ENCODE data around the gene MRC2. TPM values are rescaled to one million over a fixed set of nuclear protein-coding genes. Genes with fewer than 3 reads are reported as not detected.
A peak's percentile ranks its signal among the peaks of the same experiment; 100 is the strongest.

MRC2 gene
- total and polyA plus RNA-seq, 2 of the 13 experiments (the other 11 are each of a cell fraction or from before 2014, with no cell fraction given), result not detected

GRCh38 chr17:62616993-62617893 is 10.2 kb upstream of the MRC2 start (continued):
- peak; percentile 35; the same call in 1 of the 2 replicates for TF ChIP-seq ZFP91 (CRISPR knock-in tag; IDR thresholded peaks at IDR 0.05; ENCODE audit: borderline replicate concordance)
- peak; percentile 26; the same call in 1 of the 2 replicates for TF ChIP-seq MEIS2 (CRISPR knock-in tag; IDR thresholded peaks at IDR 0.05)
- no peak for TF ChIP-seq ZBTB46 (CRISPR knock-in tag; IDR thresholded peaks at IDR 0.05; ENCODE audit: borderline replicate concordance)
- no peak for TF ChIP-seq POGZ (CRISPR knock-in tag; IDR thresholded peaks at IDR 0.05)
- no peak for TF ChIP-seq NFE2L2 (IDR thresholded peaks at IDR 0.05; ENCODE audit: low read length)
- peak; percentile 29; the same call in 1 of the 2 replicates for TF ChIP-seq HDAC2 (CRISPR knock-in tag; IDR thresholded peaks at IDR 0.05)
- peak; percentile 69; the same call in 1 of the 3 replicates for TF ChIP-seq MXI1 (IDR thresholded peaks at IDR 0.05; ENCODE audit: borderline replicate concordance, low read depth, low read length)
- TF ChIP-seq ZNF263 (CRISPR knock-in tag; IDR thresholded peaks at IDR 0.05), result peak; percentile 51
- no peak; the same call in 1 of the 2 replicates for TF ChIP-seq AHR (CRISPR knock-in tag; IDR thresholded peaks at IDR 0.05)
- peak; percentile 73; the same call in 1 of the 2 replicates for TF ChIP-seq ZNF724P (CRISPR knock-in tag; IDR thresholded peaks at IDR 0.05; ENCODE audit: borderline replicate concordance)
- peak; percentile 58; the same call in 1 of the 2 replicates for TF ChIP-seq RFXAP (CRISPR knock-in tag; IDR thresholded peaks at IDR 0.05; ENCODE audit: borderline replicate concordance)
- no peak; the same call in 1 of the 2 replicates for TF ChIP-seq MTA1 (CRISPR knock-in tag; IDR thresholded peaks at IDR 0.05; ENCODE audit: borderline replicate concordance)
- TF ChIP-seq TFE3 (CRISPR knock-in tag; IDR thresholded peaks at IDR 0.05), result no peak; the same call in 1 of the 2 replicates
- TF ChIP-seq KLF9 (CRISPR knock-in tag; IDR thresholded peaks at IDR 0.05; ENCODE audit: low read depth), result 0 out of 2 replicates have a peak, but pooled peaks have one; percentile 30
- peak; percentile 34; the same call in 1 of the 2 replicates for TF ChIP-seq CHD4 (IDR thresholded peaks at IDR 0.05; ENCODE audit: borderline replicate concordance, low read length)
- TF ChIP-seq PITX1 (CRISPR knock-in tag; IDR thresholded peaks at IDR 0.05), result peak; percentile 16; the same call in 1 of the 2 replicates
- no peak for TF ChIP-seq ZNF280B (CRISPR knock-in tag; IDR thresholded peaks at IDR 0.05; ENCODE audit: borderline replicate concordance)
- no peak for TF ChIP-seq ZBTB39 (CRISPR knock-in tag; IDR thresholded peaks at IDR 0.05)

Data from HepG2 (cell line).